ENCODE measurements around the gene EEFSEC.

EEFSEC gene

DNA sequence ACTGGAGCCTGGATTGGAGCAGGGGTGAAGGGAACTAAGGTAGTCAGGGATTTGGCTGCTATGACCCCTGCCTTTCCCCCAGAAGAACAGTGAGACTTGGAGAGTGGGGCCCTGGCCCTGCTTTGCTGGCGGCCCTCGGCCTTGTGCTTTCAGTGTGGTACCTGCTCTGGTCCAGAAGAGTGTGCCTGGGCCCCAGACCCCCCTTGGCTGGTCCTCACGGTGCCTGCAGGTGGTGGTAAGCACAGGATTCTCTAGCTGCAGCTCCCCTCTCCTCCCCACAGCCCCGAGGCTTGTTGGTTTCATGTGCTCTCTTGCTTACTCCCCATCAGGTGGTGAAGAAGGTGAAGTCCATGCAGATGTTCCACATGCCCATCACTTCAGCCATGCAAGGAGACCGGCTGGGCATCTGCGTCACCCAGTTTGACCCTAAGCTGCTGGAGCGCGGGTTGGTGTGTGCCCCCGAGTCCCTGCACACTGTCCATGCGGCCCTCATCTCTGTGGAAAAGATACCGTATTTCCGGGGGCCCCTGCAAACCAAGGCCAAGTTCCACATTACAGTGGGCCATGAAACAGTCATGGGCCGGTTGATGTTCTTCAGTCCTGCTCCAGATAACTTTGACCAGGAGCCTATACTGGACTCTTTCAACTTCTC is 187.7 kb downstream of the EEFSEC start:
- H4K20me1 ChIP-seq (ENCODE audit: insufficient read depth, low read length) = no peaks in the 10 kb centered on the region
- no peaks in the 10 kb centered on the region for H3K9me2 ChIP-seq (replicated peaks; ENCODE audit: insufficient read depth, low read length)
- no peak overlapping the region for H3K27ac ChIP-seq (ENCODE audit: low read length)
- H3K4me2 ChIP-seq (ENCODE audit: low read depth, low read length) = no peak overlapping the region
- no peak overlapping the region for H3K4me3 ChIP-seq (ENCODE audit: low read length)
- H3K9me3 ChIP-seq (replicated peaks; ENCODE audit: insufficient read depth, low read length) = no peaks in the 10 kb centered on the region
- H3K79me2 ChIP-seq (ENCODE audit: low read length) = no peaks in the 10 kb centered on the region
- no peak for DNase-seq
- TF ChIP-seq EZH2phosphoT487 (IDR thresholded peaks at IDR 0.05; ENCODE audit: low read length) (no peak), CTCF (IDR thresholded peaks at IDR 0.05; ENCODE audit: low read length) (no peak), EZH2 (optimal IDR thresholded peaks at IDR 0.05; ENCODE audit: low read depth, low read length) (no peak)
- H3K27me3 ChIP-seq (replicated peaks; ENCODE audit: insufficient read depth, low read length) = no peaks in the 10 kb centered on the region
- H3F3A ChIP-seq (ENCODE audit: insufficient read depth, low read length) = no peaks in the 10 kb centered on the region
- H2AFZ ChIP-seq (ENCODE audit: low read length) = no peak overlapping the region
- H3K36me3 ChIP-seq (replicated peaks; ENCODE audit: insufficient read depth, low read length) = no peaks in the 10 kb centered on the region
- no peak overlapping the region for H3K9ac ChIP-seq (ENCODE audit: low read length)
- H3K4me1 ChIP-seq (ENCODE audit: low read length) = no peaks in the 10 kb centered on the region

- TF ChIP-seq EZH2 (optimal IDR thresholded peaks at IDR 0.05; ENCODE audit: low read depth, low read length) = no peak
- no peak for TF ChIP-seq CTCF (IDR thresholded peaks at IDR 0.05; ENCODE audit: low read length)
- TF ChIP-seq EZH2phosphoT487 (IDR thresholded peaks at IDR 0.05; ENCODE audit: low read length) = no peak
- Histone ChIP-seq H2AFZ (ENCODE audit: low read length) (no peak overlapping the region), H3F3A (ENCODE audit: insufficient read depth, low read length) (no peaks in the 10 kb centered on the region), H3K9me3 (replicated peaks; ENCODE audit: insufficient read depth, low read length) (no peaks in the 10 kb centered on the region), H4K20me1 (ENCODE audit: insufficient read depth, low read length) (no peaks in the 10 kb centered on the region), H3K4me1 (ENCODE audit: low read length) (no peaks in the 10 kb centered on the region), H3K9ac (ENCODE audit: low read length) (no peak overlapping the region), H3K36me3 (replicated peaks; ENCODE audit: insufficient read depth, low read length) (no peaks in the 10 kb centered on the region), H3K79me2 (ENCODE audit: low read length) (no peaks in the 10 kb centered on the region), H3K4me2 (ENCODE audit: low read depth, low read length) (no peak overlapping the region), H3K27ac (ENCODE audit: low read length) (no peak overlapping the region), H3K4me3 (ENCODE audit: low read length) (no peak overlapping the region), H3K9me2 (replicated peaks; ENCODE audit: insufficient read depth, low read length) (no peaks in the 10 kb centered on the region), H3K27me3 (replicated peaks; ENCODE audit: insufficient read depth, low read length) (no peaks in the 10 kb centered on the region)
- no peak for DNase-seq
Measured at GRCh38 chr3:128341659-128342395, 188.5 kb downstream of the EEFSEC start.

- Histone ChIP-seq H3K79me2 (ENCODE audit: low read length) (no peaks in the 10 kb centered on the region), H3F3A (ENCODE audit: insufficient read depth, low read length) (no peaks in the 10 kb centered on the region), H3K4me3 (ENCODE audit: low read length) (no peak overlapping the region), H2AFZ (ENCODE audit: low read length) (no peak overlapping the region), H3K9ac (ENCODE audit: low read length) (no peak overlapping the region), H3K36me3 (replicated peaks; ENCODE audit: insufficient read depth, low read length) (no peaks in the 10 kb centered on the region), H3K9me2 (replicated peaks; ENCODE audit: insufficient read depth, low read length) (no peaks in the 10 kb centered on the region), H3K4me1 (ENCODE audit: low read length) (no peaks in the 10 kb centered on the region), H3K4me2 (ENCODE audit: low read depth, low read length) (no peak overlapping the region), H4K20me1 (ENCODE audit: insufficient read depth, low read length) (no peaks in the 10 kb centered on the region), H3K27me3 (replicated peaks; ENCODE audit: insufficient read depth, low read length) (no peaks in the 10 kb centered on the region), H3K27ac (ENCODE audit: low read length) (no peak overlapping the region), H3K9me3 (replicated peaks; ENCODE audit: insufficient read depth, low read length) (no peaks in the 10 kb centered on the region)
- no peak for DNase-seq
- TF ChIP-seq CTCF (IDR thresholded peaks at IDR 0.05; ENCODE audit: low read length) (no peak), EZH2phosphoT487 (IDR thresholded peaks at IDR 0.05; ENCODE audit: low read length) (no peak), EZH2 (optimal IDR thresholded peaks at IDR 0.05; ENCODE audit: low read depth, low read length) (no peak)
Measured at GRCh38 chr3:128342701-128343180, 189.5 kb downstream of the EEFSEC start.

All from MM.1S (cell line).